GM12865 (cell line): ENCODE measurements around the gene TIGD6.

Experiments
- DNase-seq: peaks from one replicate; pipeline ENCODE4 v3.0.0; 2010; ENCODE audit warnings: low read depth
- H3K4me3 ChIP-seq: 2 replicates; pipeline ENCODE4 v1.5.1; 2011; ENCODE audit warnings: mild to moderate bottlenecking, low read depth, low read length, control low read depth
- CTCF ChIP-seq: IDR thresholded peaks from 2 replicates; pipeline ENCODE4 v1.5.1; 2011; ENCODE audit warnings: low read length, control low read depth, low read depth, inconsistent platforms; ENCODE audit not compliant: insufficient read depth; ENCODE audit errors: missing control alignments

Gene TIGD6

GRCh38 chr5:150017226-150018005 is 17.0 kb upstream of the TIGD6 start:
- DNase-seq, result no peak
- no peak overlapping the region for H3K4me3 ChIP-seq
- no peak for TF ChIP-seq CTCF

GRCh38 chr5:150016537-150016936 is 16.1 kb upstream of the TIGD6 start:
- no peak overlapping the region for H3K4me3 ChIP-seq
- DNase-seq, result no peak
- TF ChIP-seq CTCF, result no peak

GRCh38 chr5:150015415-150015814 is 15.0 kb upstream of the TIGD6 start:
- H3K4me3 ChIP-seq, result no peak overlapping the region
- no peak for TF ChIP-seq CTCF
- DNase-seq, result no peak

- no peak for DNase-seq
- TF ChIP-seq CTCF, result no peak
- no peak overlapping the region for H3K4me3 ChIP-seq
Observed at GRCh38 chr5:150014456-150014855, 14.0 kb upstream of the TIGD6 start.

- no peak for TF ChIP-seq CTCF
- no peak overlapping the region for H3K4me3 ChIP-seq
- DNase-seq, result no peak
Observed at GRCh38 chr5:150013931-150014330, 13.5 kb upstream of the TIGD6 start.

GRCh38 chr5:150009671-150010387 is 9.4 kb upstream of the TIGD6 start:
- no peak overlapping the region for H3K4me3 ChIP-seq

More at GRCh38 chr5:150009671-150010387, 9.4 kb upstream of the TIGD6 start:
- TF ChIP-seq CTCF, result no peak
- no peak for DNase-seq
